H9 (cell line): ENCODE results near the gene GIPC2. TPM values are rescaled to one million over a fixed set of nuclear protein-coding genes. Genes with fewer than 3 reads are reported as not detected.

Experiments used
- DNase-seq: peaks from one replicate; pipeline ENCODE4 v3.0.0-alpha.2; 2017
- H2AFZ ChIP-seq: one replicate; pipeline ENCODE4 v1.6.1; 2013; ENCODE audit warnings: mild to moderate bottlenecking, low read length, control low read depth, moderate library complexity
- H2AK5ac ChIP-seq: 2 replicates; pipeline ENCODE4 v1.6.1; 2013; ENCODE audit warnings: low read length, control low read depth, mixed read lengths; ENCODE audit not compliant: insufficient read length
- H2BK120ac ChIP-seq: one replicate; pipeline ENCODE4 v1.6.1; 2013; ENCODE audit warnings: low read depth, mild to moderate bottlenecking, low read length, control low read depth, inconsistent platforms; ENCODE audit not compliant: poor library complexity, severe bottlenecking
- H2BK12ac ChIP-seq: 2 replicates; pipeline ENCODE4 v1.6.1; 2013; ENCODE audit warnings: low read length, control low read depth, mixed read lengths, low read depth; ENCODE audit not compliant: insufficient read length
- H2BK15ac ChIP-seq: 2 replicates; pipeline ENCODE4 v1.6.1; 2013; ENCODE audit warnings: low read depth, low read length, control low read depth
- H2BK20ac ChIP-seq: one replicate; pipeline ENCODE4 v1.6.1; 2013; ENCODE audit warnings: low read depth, mild to moderate bottlenecking, low read length, control low read depth, inconsistent platforms; ENCODE audit not compliant: poor library complexity, severe bottlenecking
- H2BK5ac ChIP-seq: 2 replicates; pipeline ENCODE4 v1.6.1; 2013; ENCODE audit warnings: low read length, control low read depth, mixed read lengths; ENCODE audit not compliant: insufficient read length
- H3K14ac ChIP-seq: 2 replicates; pipeline ENCODE4 v1.6.1; 2013; ENCODE audit warnings: low read length, control low read depth; ENCODE audit not compliant: insufficient read depth
- H3K18ac ChIP-seq: 2 replicates; pipeline ENCODE4 v1.6.1; 2013; ENCODE audit warnings: low read depth, mild to moderate bottlenecking, mixed read lengths, low read length, control low read depth; ENCODE audit not compliant: insufficient read length
- H3K23ac ChIP-seq: 2 replicates; pipeline ENCODE4 v1.6.1; 2013; ENCODE audit warnings: low read length, control low read depth, mixed read lengths, low read depth; ENCODE audit not compliant: insufficient read length
- H3K23me2 ChIP-seq: 2 replicates; pipeline ENCODE4 v1.6.1; 2013; ENCODE audit warnings: low read depth, mild to moderate bottlenecking, mixed read lengths, low read length, control low read depth; ENCODE audit not compliant: insufficient read length, poor library complexity, severe bottlenecking
- H3K27ac ChIP-seq: 2 replicates; pipeline ENCODE4 v1.5.1; 2013; ENCODE audit warnings: low read length, control low read depth, mixed read lengths, low read depth; ENCODE audit not compliant: insufficient read length
- H3K27me3 ChIP-seq: 2 replicates; pipeline ENCODE4 v1.6.1; 2013; ENCODE audit warnings: low read length, control low read depth, inconsistent platforms; ENCODE audit not compliant: insufficient read depth
- H3K4ac ChIP-seq: 2 replicates; pipeline ENCODE4 v1.6.1; 2013; ENCODE audit warnings: low read depth, mild to moderate bottlenecking, control low read depth, inconsistent platforms, low read length, moderate library complexity
- H3K4me1 ChIP-seq: 2 replicates; pipeline ENCODE4 v1.6.1; 2013; ENCODE audit warnings: low read length, control low read depth, inconsistent platforms; ENCODE audit not compliant: insufficient read depth
- H3K4me2 ChIP-seq: 2 replicates; pipeline ENCODE4 v1.6.1; 2013; ENCODE audit warnings: low read length, control low read depth, mixed read lengths; ENCODE audit not compliant: insufficient read length, insufficient read depth
- H3K56ac ChIP-seq: 2 replicates; pipeline ENCODE4 v1.6.1; 2013; ENCODE audit warnings: low read depth, mild to moderate bottlenecking, mixed read lengths, low read length, control low read depth; ENCODE audit not compliant: insufficient read length
- H3K79me1 ChIP-seq: 2 replicates; pipeline ENCODE4 v1.6.1; 2013; ENCODE audit warnings: low read depth, mild to moderate bottlenecking, moderate library complexity, low read length, control low read depth, inconsistent platforms; ENCODE audit not compliant: insufficient read depth, poor library complexity, severe bottlenecking
- H3K79me2 ChIP-seq: 2 replicates; pipeline ENCODE4 v1.6.1; 2013; ENCODE audit warnings: low read length, control low read depth, inconsistent platforms; ENCODE audit not compliant: insufficient read depth
- H3K9ac ChIP-seq: 2 replicates; pipeline ENCODE4 v1.6.1; 2013; ENCODE audit warnings: low read length, control low read depth, mixed read lengths; ENCODE audit not compliant: insufficient read length; ENCODE audit errors: extremely low read depth
- H3K9me3 ChIP-seq: one replicate; pipeline ENCODE4 v1.6.1; 2013; ENCODE audit warnings: low read depth, low read length, inconsistent platforms; ENCODE audit not compliant: control insufficient read depth
- H3T11ph ChIP-seq: one replicate; pipeline ENCODE4 v1.6.1; 2013; ENCODE audit warnings: mild to moderate bottlenecking, low read length, control low read depth, inconsistent platforms
- H4K20me1 ChIP-seq: one replicate; pipeline ENCODE4 v1.6.1; 2013; ENCODE audit not compliant: control insufficient read depth, insufficient read length, insufficient read depth
- H4K5ac ChIP-seq: 2 replicates; pipeline ENCODE4 v1.6.1; 2013; ENCODE audit warnings: low read depth, mild to moderate bottlenecking, mixed read lengths, low read length, control low read depth; ENCODE audit not compliant: insufficient read length
- H4K8ac ChIP-seq: replicated peaks from 2 replicates; pipeline ENCODE4 v1.6.1; 2013; ENCODE audit warnings: low read length, control low read depth, mixed read lengths, low read depth; ENCODE audit not compliant: insufficient read length
- H4K91ac ChIP-seq: 2 replicates; pipeline ENCODE4 v1.6.1; 2013; ENCODE audit warnings: low read depth, mild to moderate bottlenecking, moderate library complexity, mixed read lengths, low read length, control low read depth; ENCODE audit not compliant: insufficient read length
- H3K27ac Mint-ChIP-seq, 3 experiments: 2 replicates in 2 of 3; 3 replicates in 1 of 3; pipeline ENCODE4 v1.8.0; 2020 to 2021; ENCODE audit warnings: mixed read lengths in 3 of 3, mild to moderate bottlenecking in 1 of 3, moderate library complexity in 1 of 3
- H3K27me3 Mint-ChIP-seq: 2 replicates; pipeline ENCODE4 v1.8.0; 2021; ENCODE audit warnings: low read depth, mild to moderate bottlenecking, moderate library complexity, mixed read lengths
- H3K36me3 Mint-ChIP-seq, 3 experiments: 2 replicates in 2 of 3; 3 replicates in 1 of 3; pipeline ENCODE4 v1.8.0; 2020 to 2021; ENCODE audit warnings: low read depth in 3 of 3, mixed read lengths in 3 of 3; ENCODE audit not compliant: insufficient read depth in 1 of 3
- H3K4me1 Mint-ChIP-seq, 2 experiments: 2 replicates each; pipeline ENCODE4 v1.8.0; 2020; ENCODE audit warnings: mixed read lengths in 2 of 2
- H3K4me3 Mint-ChIP-seq, 2 experiments: 2 replicates in 1 of 2; 3 replicates in 1 of 2; pipeline ENCODE4 v1.8.0; 2020 to 2021; ENCODE audit warnings: mild to moderate bottlenecking in 2 of 2, mixed read lengths in 2 of 2, moderate library complexity in 1 of 2
- H3K9me3 Mint-ChIP-seq, 2 experiments: 2 replicates in 1 of 2; 3 replicates in 1 of 2; pipeline ENCODE4 v1.8.0; 2020; ENCODE audit warnings: mild to moderate bottlenecking in 2 of 2, mixed read lengths in 2 of 2, moderate library complexity in 1 of 2
- CTCF ChIP-seq: fragments of 200-600 bp; sonication (generic); conservative IDR thresholded peaks from 3 replicates; pipeline ENCODE4 v1.8.0; 2021; ENCODE audit warnings: antibody characterized with exemption, mild to moderate bottlenecking
- WGBS: extraction: QIAGEN DNeasy Blood & Tissue Kit; methylation state at CpG from one replicate; pipeline ENCODE4 v1.1.7; 2013; ENCODE audit warnings: missing lambda C conversion rate, low lambda C conversion rate, mixed read lengths; ENCODE audit not compliant: insufficient read length; ENCODE audit errors: extremely low coverage; 5-methylcytosine and 5-hydroxymethylcytosine counted together
- total RNA-seq: library from RNA; stranded (reverse); gene quantifications from 2 replicates; pipeline ENCODE4 v1.2.1, GENCODE V29; 2021

Gene GIPC2
- total RNA-seq, 1 experiment from 2014 or later: 0.85 TPM

DNA sequence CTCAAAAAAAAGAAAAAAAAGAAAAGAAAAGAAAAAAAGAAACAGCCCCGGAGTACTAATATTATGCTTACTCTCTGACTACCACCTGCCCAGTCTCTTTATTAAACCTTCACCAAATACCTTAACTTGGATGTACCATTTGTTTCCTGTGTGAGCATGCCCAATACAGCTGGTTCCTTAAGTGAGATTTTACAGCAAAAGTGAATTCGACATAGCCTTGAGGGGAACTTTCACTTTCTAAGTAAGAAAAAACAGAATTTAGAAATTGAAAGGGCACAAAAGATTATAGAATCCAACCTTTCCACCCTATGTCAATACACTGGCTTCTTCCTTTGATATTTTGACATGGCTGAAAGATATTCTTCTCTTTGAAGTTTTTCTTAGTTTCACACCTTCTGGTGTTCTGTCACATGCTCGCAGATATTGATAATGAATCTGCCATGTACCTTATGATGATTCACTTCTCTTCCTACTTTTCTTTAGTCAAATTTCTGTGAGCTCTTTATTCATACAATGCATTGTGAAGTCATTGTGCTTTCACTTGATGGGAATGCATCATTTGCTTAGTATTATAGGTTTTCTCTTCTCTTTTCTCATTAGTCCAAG is 5.2 kb upstream of the GIPC2 start:
- H3K4me1 ChIP-seq: no peaks in the 10 kb centered on the region
- H3K9ac ChIP-seq: no peak overlapping the region
- H4K20me1 ChIP-seq: no peaks in the 10 kb centered on the region
- no peaks in the 10 kb centered on the region for H3K79me1 ChIP-seq
- H3K23ac ChIP-seq: no peak overlapping the region
- H3K27me3 ChIP-seq: no peaks in the 10 kb centered on the region; the same call in 1 of the 2 replicates
- DNase-seq: no peak
- H4K8ac ChIP-seq: no peak overlapping the region
- H3K27me3 Mint-ChIP-seq: peaks cover 29% of the 10 kb centered on the region
- no peaks in the 10 kb centered on the region for H3K36me3 Mint-ChIP-seq
- no peak overlapping the region for H2BK15ac ChIP-seq
- H3K4ac ChIP-seq: no peak overlapping the region
- no peak overlapping the region for H4K91ac ChIP-seq
- H3K9me3 Mint-ChIP-seq: no peaks in the 10 kb centered on the region
- no peak overlapping the region for H3K56ac ChIP-seq
- peaks cover 10 to 12% of the 10 kb centered on the region in 2 experiments for H3K4me1 Mint-ChIP-seq
- H2AFZ ChIP-seq: no peak overlapping the region
- no peak overlapping the region for H4K5ac ChIP-seq
- H2BK12ac ChIP-seq: no peak overlapping the region
- H2BK5ac ChIP-seq: no peak overlapping the region
- no peak for TF ChIP-seq CTCF
- H3K27ac Mint-ChIP-seq: no peak overlapping the region
- no peak overlapping the region for H2BK20ac ChIP-seq
- no CpG with 5 or more reads among the region's 3 CpGs for WGBS
- no peak overlapping the region for H3K4me3 Mint-ChIP-seq
- H2AK5ac ChIP-seq: no peak overlapping the region
- no peak overlapping the region for H3K27ac ChIP-seq
- H3K23me2 ChIP-seq: no peaks in the 10 kb centered on the region
- H3K9me3 ChIP-seq: no peaks in the 10 kb centered on the region
- H3K18ac ChIP-seq: no peak overlapping the region
- H3K14ac ChIP-seq: no peak overlapping the region
- no peak overlapping the region for H2BK120ac ChIP-seq
- H3T11ph ChIP-seq: no peak overlapping the region
- H3K79me2 ChIP-seq: no peaks in the 10 kb centered on the region
- no peak overlapping the region for H3K4me2 ChIP-seq
